GM18909 (cell line): Measurements from ENCODE around the gene TXLNB.
"Not testable (repeated sequence)": the region's sequence is repeated elsewhere in the genome, so short reads cannot be mapped to it uniquely, and the experiment has no call there.

Source experiments
- ATAC-seq: cut with Tn5 transposase; IDR thresholded peaks from one replicate; pipeline ENCODE4 v1.9.1; 2021; ENCODE audit warnings: mild to moderate bottlenecking; ENCODE audit not compliant: unreplicated experiment, poor library complexity

The TXLNB gene

GRCh38 chr6:139242457-139243240, 49.1 kb downstream of the TXLNB start:
- no peak for ATAC-seq

DNA sequence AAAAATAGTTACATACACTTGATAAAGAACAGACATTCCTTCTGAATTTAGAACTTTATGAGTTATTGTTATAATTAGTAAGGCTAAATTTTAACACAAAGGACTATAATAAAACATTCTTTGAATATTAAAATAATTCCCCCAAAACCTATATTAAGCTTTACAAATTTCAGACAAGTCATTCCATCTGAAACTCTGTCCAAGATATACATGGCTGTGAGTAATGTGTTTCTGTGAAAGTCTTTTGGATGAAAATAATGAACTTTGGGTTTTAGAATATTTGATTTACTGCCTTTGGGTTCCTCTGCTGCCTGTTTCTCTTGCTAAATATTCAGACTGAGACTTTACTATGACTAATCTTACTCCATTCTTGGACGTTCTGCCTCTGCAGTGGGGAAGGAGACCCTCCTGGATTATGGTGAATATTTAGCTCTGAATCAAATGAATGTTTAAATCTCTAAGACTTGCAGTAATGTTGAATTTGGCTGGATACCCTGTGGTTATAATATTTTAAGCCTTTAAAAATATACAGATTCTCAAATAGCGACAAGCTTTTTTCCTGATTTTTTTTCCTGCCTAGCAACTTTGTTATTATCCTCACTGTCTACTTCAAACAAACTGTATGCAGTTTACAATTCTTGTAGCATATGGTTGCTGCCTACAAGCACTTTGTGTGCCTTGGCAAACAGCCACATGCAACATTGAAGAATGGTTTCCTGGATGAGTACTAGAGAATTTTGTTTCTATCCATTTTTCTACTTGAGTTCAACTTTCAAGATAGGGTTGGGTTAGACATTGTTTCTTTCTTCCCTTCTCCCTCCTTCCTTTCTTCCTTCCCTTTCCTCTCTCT, 51.4 kb downstream of the TXLNB start:
- ATAC-seq = no peak

DNA sequence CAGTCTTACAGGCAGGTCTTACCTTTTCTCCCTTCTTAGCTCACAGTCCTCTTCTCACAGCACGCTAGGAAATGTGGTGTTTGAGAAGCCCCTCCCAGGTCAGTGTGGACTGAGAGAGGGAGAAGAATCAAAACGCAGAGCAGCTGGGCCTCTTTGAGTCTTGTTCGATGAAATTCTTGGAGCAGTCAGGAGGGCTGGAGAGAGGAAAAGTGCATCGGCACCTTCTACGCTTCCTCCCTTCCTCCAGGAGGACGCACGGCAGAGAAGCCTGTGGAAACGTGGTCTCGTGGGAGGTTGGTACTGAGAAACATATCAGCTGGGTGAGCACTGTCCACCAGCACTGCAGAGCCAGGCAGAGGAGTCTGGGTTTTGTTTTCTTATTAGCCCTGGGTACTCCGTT, 52.7 kb downstream of the TXLNB start:
- no peak for ATAC-seq

DNA sequence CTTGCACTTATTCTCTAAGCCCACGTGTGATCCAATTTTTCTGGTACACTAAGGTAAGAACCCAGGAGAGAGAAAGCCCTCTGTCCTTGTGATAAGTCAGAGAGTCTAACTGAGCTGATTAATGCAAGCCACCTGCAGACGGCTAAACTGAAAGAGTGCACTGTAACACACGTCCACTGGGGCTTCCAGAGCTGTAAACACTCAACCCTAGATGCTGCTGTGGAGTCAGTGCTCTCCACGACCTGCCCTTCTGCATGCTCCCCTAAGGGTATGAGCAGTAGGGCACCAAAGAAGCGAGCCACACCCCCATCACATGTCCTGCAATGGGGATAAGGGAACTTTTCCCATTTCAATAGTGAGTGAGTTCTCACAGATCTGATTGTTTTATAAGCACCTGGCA, 55.7 kb downstream of the TXLNB start:
- no peak for ATAC-seq

DNA sequence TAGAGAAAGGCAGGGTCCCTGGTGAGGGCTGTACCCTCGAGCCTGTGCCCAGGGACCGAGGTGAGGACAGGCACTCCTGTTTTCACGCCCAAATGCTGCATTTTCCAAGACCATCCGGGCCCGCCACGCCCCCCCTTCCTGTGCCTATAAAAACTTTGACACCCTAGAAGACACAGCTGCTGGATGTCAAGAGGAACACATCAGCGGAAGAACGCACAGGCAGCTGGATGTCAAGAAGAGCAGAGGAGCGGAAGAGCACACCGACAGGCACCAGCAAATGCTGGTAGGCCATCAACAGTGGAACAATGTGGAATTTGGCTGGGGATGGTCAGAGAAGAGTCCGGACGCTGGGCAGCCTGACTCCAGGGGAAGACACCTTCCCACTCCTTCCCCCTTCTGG, 56.1 kb downstream of the TXLNB start:
- no peak for ATAC-seq

- ATAC-seq = not testable (repeated sequence)
Observed at GRCh38 chr6:139234193-139234592, 57.6 kb downstream of the TXLNB start.

DNA sequence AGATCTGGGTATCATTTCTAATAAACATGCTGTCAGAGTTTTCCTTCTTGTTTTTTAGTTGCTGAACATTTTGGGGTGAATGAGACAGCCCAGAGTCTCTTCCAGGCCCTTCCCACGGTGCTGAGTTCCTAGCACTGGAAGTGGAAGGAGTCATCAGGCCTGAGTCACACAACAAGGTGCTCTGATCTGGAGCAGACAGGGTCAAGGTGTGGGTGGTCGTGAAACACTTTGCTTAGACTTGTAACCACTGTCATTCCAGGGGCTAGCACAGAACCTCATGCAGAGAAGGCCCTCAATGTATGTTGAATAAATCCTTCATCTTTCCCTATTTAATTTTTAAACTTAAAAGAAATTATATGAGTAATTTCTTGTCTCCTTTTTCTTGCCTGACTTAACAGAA, 60.6 kb downstream of the TXLNB start:
- ATAC-seq = no peak

- ATAC-seq = no peak
Observed at GRCh38 chr6:139230391-139230840, 61.4 kb downstream of the TXLNB start.

DNA sequence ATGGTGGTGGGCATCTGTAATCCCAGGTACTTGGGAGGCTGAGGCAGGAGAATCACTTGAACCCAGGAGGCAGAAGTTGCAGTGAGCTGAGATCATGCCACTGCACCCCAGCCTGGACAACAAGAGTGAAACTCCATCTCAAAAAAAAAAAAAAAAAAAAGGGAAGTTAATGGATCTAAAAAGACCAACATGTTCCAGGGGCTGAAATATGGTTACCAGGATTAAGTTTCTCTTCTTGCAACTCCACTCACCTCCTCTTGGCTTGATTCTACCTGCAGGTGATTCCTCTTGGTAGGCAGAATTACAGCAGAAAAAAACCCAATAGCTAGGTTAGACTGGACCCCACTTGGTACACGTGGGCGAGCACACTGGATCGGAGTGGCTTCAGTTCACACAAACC, 63.4 kb downstream of the TXLNB start:
- not testable (repeated sequence) for ATAC-seq

DNA sequence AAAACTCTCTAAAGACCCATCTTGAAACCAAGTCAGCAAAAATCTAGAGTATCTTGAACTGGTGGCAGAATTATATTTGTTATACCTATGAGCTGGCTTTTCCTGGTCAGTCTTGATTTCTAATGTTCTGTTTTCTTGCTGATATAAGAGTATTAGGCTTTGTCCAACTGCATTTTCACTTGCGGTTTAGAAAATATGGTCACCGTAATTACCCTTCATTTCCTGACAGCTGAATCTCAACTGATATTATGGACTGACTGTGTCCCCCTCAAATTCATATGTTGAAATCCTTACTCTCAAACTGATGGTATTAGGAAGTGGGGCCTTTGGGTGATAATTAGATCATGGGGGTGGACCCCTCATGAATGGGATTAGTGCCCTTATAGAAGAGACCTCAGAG, 72.1 kb downstream of the TXLNB start:
- peak; percentile 4 for ATAC-seq

DNA sequence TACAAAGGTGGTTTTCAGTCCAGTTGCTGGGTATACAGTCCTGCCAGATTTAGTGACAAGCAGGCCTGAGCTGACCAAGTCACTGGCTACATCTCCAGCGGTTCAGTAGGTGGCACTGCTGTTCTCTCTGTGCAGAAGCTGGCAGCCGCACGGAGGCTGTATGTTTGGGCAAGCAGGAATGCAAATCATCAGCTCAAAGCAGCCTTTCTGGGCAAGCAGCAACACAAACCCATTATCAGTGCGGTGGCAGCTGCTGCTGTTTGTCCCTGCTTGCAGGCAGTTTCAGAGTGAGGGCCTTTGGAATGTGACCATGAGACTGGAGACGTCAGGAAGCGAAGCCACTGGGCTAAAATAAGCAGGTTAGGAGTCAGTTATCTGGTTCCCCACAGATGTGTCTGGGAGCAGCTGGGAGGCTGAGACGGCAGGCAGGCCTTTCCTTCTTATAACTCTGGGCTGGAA, 72.5 kb downstream of the TXLNB start:
- ATAC-seq = peak; percentile 100

- not testable (repeated sequence) for ATAC-seq
Observed at GRCh38 chr6:139212460-139212859, 79.3 kb downstream of the TXLNB start.

GRCh38 chr6:139210766-139211165, 81.0 kb downstream of the TXLNB start:
- not testable (repeated sequence) for ATAC-seq

DNA sequence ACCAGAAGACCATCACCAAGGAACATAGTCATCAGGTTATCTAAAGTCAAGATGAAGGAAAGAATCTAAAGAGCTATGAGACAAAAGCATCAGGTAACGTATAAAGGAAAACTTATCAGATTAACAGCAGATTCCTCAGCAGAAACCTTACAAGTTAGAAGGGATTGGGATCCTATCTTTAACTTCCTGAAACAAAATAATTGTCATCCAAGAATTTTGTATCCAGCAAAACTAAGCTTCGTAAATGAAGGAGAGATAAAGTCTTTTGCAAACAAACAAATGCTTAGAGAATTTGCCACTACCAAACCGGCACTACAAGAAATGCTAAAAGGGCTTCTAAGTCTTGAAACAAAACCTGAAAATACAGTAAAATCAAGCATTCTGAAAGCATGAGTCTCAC, 86.0 kb downstream of the TXLNB start:
- no peak for ATAC-seq

DNA sequence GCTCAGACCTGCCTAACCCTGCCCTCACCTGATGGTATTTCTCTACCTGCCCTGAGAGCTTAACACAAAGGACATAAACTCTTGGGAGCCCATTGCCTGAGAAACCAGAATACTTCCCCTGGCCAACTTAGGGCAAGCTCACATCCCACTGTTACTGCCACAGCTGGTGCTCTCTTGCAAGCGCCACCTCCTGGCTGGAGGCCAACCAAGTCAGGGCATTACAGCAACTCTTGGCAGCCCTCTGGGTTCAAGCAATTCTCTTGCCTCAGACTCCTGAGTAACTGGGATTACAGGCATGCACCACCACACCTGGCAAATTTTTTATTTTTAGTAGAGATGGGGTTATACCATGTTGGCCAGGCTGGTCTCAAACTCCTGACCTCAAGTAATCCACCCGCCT, 86.8 kb downstream of the TXLNB start:
- no peak for ATAC-seq

GRCh38 chr6:139201378-139201777, 90.4 kb downstream of the TXLNB start:
- no peak for ATAC-seq

- ATAC-seq = no peak
Observed at GRCh38 chr6:139198529-139199288, 93.1 kb downstream of the TXLNB start.

DNA sequence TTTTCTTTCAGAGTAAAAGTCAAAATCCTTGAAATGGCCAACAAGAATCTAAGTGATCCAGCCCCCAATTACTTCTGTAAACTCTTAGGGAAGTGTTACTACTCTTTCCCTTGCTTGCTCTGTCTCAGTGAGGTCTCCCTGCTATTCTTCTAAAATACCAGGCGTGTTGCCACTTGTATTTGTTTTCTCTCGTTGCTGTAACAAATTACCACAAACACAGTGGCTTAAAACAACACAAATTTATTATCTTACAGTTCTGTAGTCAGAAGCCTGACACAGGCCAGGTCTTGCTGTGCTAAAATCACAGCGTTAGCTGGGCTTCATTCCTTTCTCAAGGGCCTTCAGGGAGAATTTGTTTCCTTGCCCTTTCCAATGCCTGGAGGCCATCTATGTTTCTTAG, 97.1 kb downstream of the TXLNB start:
- no peak for ATAC-seq
